AG04450 (cell line): ENCODE measurements around the gene HS3ST6. TPM values are rescaled to one million over a fixed set of nuclear protein-coding genes. Genes with fewer than 3 reads are reported as not detected.

Experiments used
- CTCF ChIA-PET: fragments of 300-600, 350-600 bp; formaldehyde crosslinking; extraction: SDS; loops from one replicate; lab custom pipeline; 2022; ENCODE audit warnings: antibody characterized with exemption, inconsistent platforms; lab: Charles Lee
- POLR2A ChIA-PET: fragments of 350-600 bp; formaldehyde crosslinking; extraction: SDS; loops from one replicate; lab custom pipeline; 2021; ENCODE audit warnings: antibody characterized with exemption, inconsistent platforms; lab: Yijun Ruan, JAX
- DNase-seq: peaks from one replicate; pipeline ENCODE4 v3.0.0-alpha.2; 2011; ENCODE audit warnings: low read depth, low spot score
- H3K27ac ChIP-seq: one replicate; pipeline ENCODE4 v1.5.1; 2012; ENCODE audit warnings: low read depth, low read length, control low read depth
- H3K27me3 ChIP-seq: one replicate; pipeline ENCODE4 v1.6.0; 2012; ENCODE audit warnings: low read length; ENCODE audit not compliant: control insufficient read depth, insufficient read depth
- H3K4me3 ChIP-seq: 2 replicates; pipeline ENCODE4 v1.5.1; 2011; ENCODE audit warnings: mild to moderate bottlenecking, low read depth, low read length, control low read depth
- H3K9me3 ChIP-seq: 2 replicates; pipeline ENCODE4 v1.5.1; 2012; ENCODE audit warnings: low read length; ENCODE audit not compliant: control insufficient read depth, insufficient read depth
- polyA minus RNA-seq: library from RNA; depleted of rRNA, polyadenylated mRNA; stranded (reverse); fragments of >200 nt; gene quantifications from 2 replicates; pipeline ENCODE4 v1.2.3, GENCODE V29; 2011; rRNA and poly(A)+ RNA removed
- polyA plus RNA-seq: library from polyadenylated mRNA; depleted of rRNA; stranded (reverse); fragments of >200 nt; gene quantifications from 2 replicates; pipeline ENCODE4 v1.2.3, GENCODE V29; 2011; rRNA removed
- TF ChIP-seq, protein P1 (sequence below): IDR thresholded peaks from 2 replicates; pipeline ENCODE4 v1.5.1; 2011; ENCODE audit warnings: low read depth, low read length, control low read depth, inconsistent platforms

The HS3ST6 gene
- polyA plus RNA-seq = not detected in 2 replicates
- polyA minus RNA-seq = not detected in 2 replicates

DNA sequence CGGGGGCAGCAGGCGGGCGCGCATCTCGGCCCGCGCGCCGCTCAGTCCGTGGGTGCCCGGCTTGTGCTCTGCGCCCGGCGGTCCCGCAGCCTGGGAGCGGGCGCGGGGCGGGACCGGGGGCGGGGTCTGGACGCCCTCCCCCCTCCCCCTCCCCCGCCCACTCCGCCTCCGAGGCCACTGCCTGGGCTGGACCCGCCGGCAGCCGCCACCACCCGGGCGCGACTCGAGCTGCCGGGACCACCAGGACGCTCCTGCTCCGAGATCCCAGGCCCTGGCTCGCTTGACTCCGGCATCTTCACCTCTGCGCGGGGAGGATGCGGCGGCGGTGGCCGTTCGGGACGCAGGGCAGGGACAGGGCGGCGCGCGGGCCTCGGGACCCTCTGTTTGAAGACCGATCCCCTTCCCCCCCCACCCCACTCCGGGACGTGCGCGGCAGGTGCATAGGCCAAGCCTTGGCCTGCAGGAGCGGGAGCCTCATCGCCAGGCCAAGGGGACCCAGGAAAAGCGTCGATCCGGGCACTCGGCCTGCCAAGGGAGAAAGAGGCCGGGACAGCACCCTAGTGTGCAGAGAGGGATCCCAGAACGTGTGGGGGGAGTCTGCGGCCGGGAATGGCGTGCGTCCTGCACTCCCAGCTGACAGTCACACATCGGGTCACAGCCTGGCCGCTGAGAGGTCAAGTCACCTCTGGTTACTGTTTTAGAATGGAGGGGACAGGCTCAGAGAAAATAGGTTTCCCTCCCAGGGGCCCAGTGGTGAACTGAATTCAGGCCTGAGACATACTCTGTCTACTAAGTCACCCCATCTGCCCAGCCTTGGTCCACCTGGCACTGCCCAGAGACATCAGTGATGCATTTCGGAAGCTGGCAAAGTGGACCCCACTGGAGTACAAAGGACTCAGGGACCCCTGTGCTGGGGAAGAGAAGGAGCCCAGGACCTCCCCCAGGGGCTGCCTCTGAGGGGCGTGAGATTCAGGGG, at the start of gene HS3ST6:
Gene HS3ST6, minus strand, starts transcription at position 65 of the 976 bp plus-strand sequence. CDS start 92 bp downstream, outside the sequence.
- H3K9me3 ChIP-seq = peaks cover 3% of the 10 kb centered on the region; the same call in 1 of the 2 replicates
- ChIA-PET CTCF (no interaction called here), POLR2A (no interaction called here)
- no peak within 1 kb of the TSS for H3K4me3 ChIP-seq
- no peak within 1 kb of the TSS for H3K27ac ChIP-seq
- TF ChIP-seq, protein P1, sequence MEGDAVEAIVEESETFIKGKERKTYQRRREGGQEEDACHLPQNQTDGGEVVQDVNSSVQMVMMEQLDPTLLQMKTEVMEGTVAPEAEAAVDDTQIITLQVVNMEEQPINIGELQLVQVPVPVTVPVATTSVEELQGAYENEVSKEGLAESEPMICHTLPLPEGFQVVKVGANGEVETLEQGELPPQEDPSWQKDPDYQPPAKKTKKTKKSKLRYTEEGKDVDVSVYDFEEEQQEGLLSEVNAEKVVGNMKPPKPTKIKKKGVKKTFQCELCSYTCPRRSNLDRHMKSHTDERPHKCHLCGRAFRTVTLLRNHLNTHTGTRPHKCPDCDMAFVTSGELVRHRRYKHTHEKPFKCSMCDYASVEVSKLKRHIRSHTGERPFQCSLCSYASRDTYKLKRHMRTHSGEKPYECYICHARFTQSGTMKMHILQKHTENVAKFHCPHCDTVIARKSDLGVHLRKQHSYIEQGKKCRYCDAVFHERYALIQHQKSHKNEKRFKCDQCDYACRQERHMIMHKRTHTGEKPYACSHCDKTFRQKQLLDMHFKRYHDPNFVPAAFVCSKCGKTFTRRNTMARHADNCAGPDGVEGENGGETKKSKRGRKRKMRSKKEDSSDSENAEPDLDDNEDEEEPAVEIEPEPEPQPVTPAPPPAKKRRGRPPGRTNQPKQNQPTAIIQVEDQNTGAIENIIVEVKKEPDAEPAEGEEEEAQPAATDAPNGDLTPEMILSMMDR = no peak
- peaks cover 89% of the 10 kb centered on the region for H3K27me3 ChIP-seq
- no peak for DNase-seq

DNA sequence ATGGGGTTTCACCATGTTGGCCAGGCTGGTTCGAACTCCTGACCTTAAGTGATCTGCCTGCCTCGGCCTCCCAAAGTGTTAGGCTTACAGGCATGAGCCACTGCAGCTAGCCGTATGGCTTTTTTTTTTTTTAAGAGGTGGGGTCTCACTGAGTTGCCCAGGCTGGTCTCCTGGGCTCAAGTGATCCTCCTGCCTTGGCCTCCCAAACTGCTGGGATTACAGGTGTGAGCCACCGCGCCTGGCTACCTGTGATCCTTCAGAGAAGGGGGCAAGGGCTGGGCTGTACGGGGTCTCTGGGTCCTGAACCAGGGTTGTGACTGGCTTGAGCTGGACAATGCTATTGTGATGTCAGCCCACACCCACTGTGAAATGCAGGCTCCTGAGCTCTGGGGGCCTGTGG, 48.2 kb upstream of the HS3ST6 start, which contains the start of gene RNF151:
Gene RNF151, plus strand, starts transcription at position 397 of the 400 bp plus-strand sequence. CDS start 26 bp downstream, outside the sequence.
- POLR2A ChIA-PET = no interaction called here
- TF ChIP-seq, protein P1 = no peak
- H3K27ac ChIP-seq = no peak within 1 kb of the TSS
- no peaks in the 10 kb centered on the region; the same call in 1 of the 2 replicates for H3K9me3 ChIP-seq
- CTCF ChIA-PET = no interaction called here
- H3K27me3 ChIP-seq = no peaks in the 10 kb centered on the region
- DNase-seq = no peak
- peak within 1 kb of the TSS; percentile 90 for H3K4me3 ChIP-seq

GRCh38 chr16:1965396-1966001, 47.3 kb upstream of the HS3ST6 start:
- POLR2A ChIA-PET = interaction anchor here (0.7 to 2.0 kb wide), 27 partner anchors 8 to 249 kb away, joined by 3 to 20 read pairs (median 6); partner anchors contain the start of genes FAHD1, GFER, HAGH and MSRB1
- TF ChIP-seq, protein P1 = no peak
- CTCF ChIA-PET = interaction anchor here (1.2 kb wide), 1 partner anchor 175 kb away, joined by 3 read pairs; no protein-coding TSS in a partner anchor
- peak overlapping the region; percentile 87 for H3K27ac ChIP-seq
- DNase-seq = no peak
- no peaks in the 10 kb centered on the region for H3K27me3 ChIP-seq
- no peaks in the 10 kb centered on the region for H3K9me3 ChIP-seq
- H3K4me3 ChIP-seq = peak overlapping the region; percentile 90

GRCh38 chr16:1964506-1965395, 46.5 kb upstream of the HS3ST6 start, which contains the start of gene RPS2:
RPS2 (minus strand) TSS chr16:1964826; CDS start chr16:1964625, 201 bp downstream.
- DNase-seq = peak; percentile 98
- Histone ChIP-seq H3K9me3 (no peaks in the 10 kb centered on the region; the same call in 1 of the 2 replicates), H3K4me3 (peak within 1 kb of the TSS; percentile 90), H3K27me3 (no peaks in the 10 kb centered on the region), H3K27ac (peak within 1 kb of the TSS; percentile 91)
- ChIA-PET CTCF (interaction anchor here (0.7 to 1.2 kb wide), 3 partner anchors 176 to 1623 kb away, joined by 3 to 6 read pairs (median 4); no protein-coding TSS in a partner anchor), POLR2A (interaction anchor here (0.6 to 2.0 kb wide), 47 partner anchors 9 to 772 kb away, joined by 3 to 20 read pairs (median 4); partner anchors contain the start of genes ECI1, FAHD1, GFER and HAGH)
- TF ChIP-seq, protein P1 = no peak
